COR-L47 (cell line): ENCODE measurements around the gene MCRIP1.
A peak's percentile ranks its signal among the peaks of the same experiment; 100 is the strongest.

ENCODE experiments used
- DNase-seq: peaks from one replicate; lab custom pipeline; 2025; lab: John Stamatoyannopoulos, UW

Gene MCRIP1

GRCh38 chr17:81833160-81833920 is at the start of gene MCRIP1:
TSS of gene MCRIP1 (minus strand) at chr17:81833291. CDS start at chr17:81824506, 8,785 bp downstream.
- DNase-seq, result peak; percentile 96

- no peak for DNase-seq
Observed at GRCh38 chr17:81879121-81879520, 46.0 kb upstream of the MCRIP1 start.

- no peak for DNase-seq
Observed at GRCh38 chr17:81878294-81878693, 45.2 kb upstream of the MCRIP1 start.

GRCh38 chr17:81877569-81877968 is 44.5 kb upstream of the MCRIP1 start:
- DNase-seq, result no peak

GRCh38 chr17:81871387-81872230 is 38.5 kb upstream of the MCRIP1 start:
- peak; percentile 26 for DNase-seq

GRCh38 chr17:81870981-81871386 is 37.9 kb upstream of the MCRIP1 start, which contains the start of gene ARHGDIA:
TSS of gene ARHGDIA (minus strand) at chr17:81871337. CDS start at chr17:81869930, 1,407 bp downstream.
- DNase-seq, result peak; percentile 82

- peak; percentile 25 for DNase-seq
Observed at GRCh38 chr17:81870131-81870980, 37.3 kb upstream of the MCRIP1 start.

GRCh38 chr17:81869221-81870130 is 36.4 kb upstream of the MCRIP1 start:
- no peak for DNase-seq

GRCh38 chr17:81868674-81869220 is 35.7 kb upstream of the MCRIP1 start:
- DNase-seq, result no peak

- no peak for DNase-seq
Observed at GRCh38 chr17:81867991-81868673, 35.0 kb upstream of the MCRIP1 start.

GRCh38 chr17:81867170-81867990 is 34.3 kb upstream of the MCRIP1 start:
- DNase-seq, result no peak

GRCh38 chr17:81866440-81867169 is 33.5 kb upstream of the MCRIP1 start:
- DNase-seq, result no peak

GRCh38 chr17:81865733-81866439 is 32.8 kb upstream of the MCRIP1 start:
- no peak for DNase-seq

GRCh38 chr17:81865358-81865732 is 32.3 kb upstream of the MCRIP1 start:
- no peak for DNase-seq

GRCh38 chr17:81863833-81864768 is 31.0 kb upstream of the MCRIP1 start:
- no peak for DNase-seq

GRCh38 chr17:81863123-81863675 is 30.1 kb upstream of the MCRIP1 start:
- no peak for DNase-seq
